Ammon's horn (tissue), 1 donor: Measurements from ENCODE around the gene BACE2.
"Not testable (repeated sequence)": the region's sequence is repeated elsewhere in the genome, so short reads cannot be mapped to it uniquely, and the experiment has no call there.

ENCODE experiments used
- DNase-seq: peaks from one replicate; pipeline ENCODE4 v3.0.0-alpha.2; 2016; ENCODE audit warnings: low spot score

Gene BACE2

GRCh38 chr21:41240040-41240439, 72.1 kb downstream of the BACE2 start:
- no peak for DNase-seq

GRCh38 chr21:41241341-41241740, 73.4 kb downstream of the BACE2 start:
- DNase-seq: no peak

- no peak for DNase-seq
Observed at GRCh38 chr21:41242238-41242829, 74.4 kb downstream of the BACE2 start.

- DNase-seq: no peak
Observed at GRCh38 chr21:41243107-41243506, 75.1 kb downstream of the BACE2 start.

GRCh38 chr21:41244266-41244880, 76.4 kb downstream of the BACE2 start:
- DNase-seq: not testable (repeated sequence)

GRCh38 chr21:41245509-41246135, 77.7 kb downstream of the BACE2 start:
- DNase-seq: no peak

- no peak for DNase-seq
Observed at GRCh38 chr21:41246808-41247207, 78.8 kb downstream of the BACE2 start.

GRCh38 chr21:41247561-41248545, 79.9 kb downstream of the BACE2 start:
- DNase-seq: no peak

GRCh38 chr21:41249476-41249875, 81.5 kb downstream of the BACE2 start:
- DNase-seq: no peak

- no peak for DNase-seq
Observed at GRCh38 chr21:41250519-41250918, 82.6 kb downstream of the BACE2 start.

- DNase-seq: no peak
Observed at GRCh38 chr21:41251961-41252642, 84.1 kb downstream of the BACE2 start.

- no peak for DNase-seq
Observed at GRCh38 chr21:41254090-41254700, 86.2 kb downstream of the BACE2 start.

GRCh38 chr21:41255190-41255589, 87.2 kb downstream of the BACE2 start:
- no peak for DNase-seq

- DNase-seq: not testable (repeated sequence)
Observed at GRCh38 chr21:41256231-41256630, 88.3 kb downstream of the BACE2 start.

GRCh38 chr21:41256771-41257702, 89.1 kb downstream of the BACE2 start:
- no peak for DNase-seq

GRCh38 chr21:41258617-41259016, 90.7 kb downstream of the BACE2 start:
- no peak for DNase-seq

GRCh38 chr21:41260428-41260827, 92.5 kb downstream of the BACE2 start:
- no peak for DNase-seq

- DNase-seq: no peak
Observed at GRCh38 chr21:41267346-41267745, 99.4 kb downstream of the BACE2 start.

- no peak for DNase-seq
Observed at GRCh38 chr21:41269535-41269934, 101.6 kb downstream of the BACE2 start.

- DNase-seq: no peak
Observed at GRCh38 chr21:41277196-41277595, 109.2 kb downstream of the BACE2 start.
